Tibial nerve (tissue), 4 donors: ENCODE results near the gene TYMP. TPM values are rescaled to one million over a fixed set of nuclear protein-coding genes. Genes with fewer than 3 reads are reported as not detected.
"Not testable (repeated sequence)": the region's sequence is repeated elsewhere in the genome, so short reads cannot be mapped to it uniquely, and the experiment has no call there.

Experiments
- DNase-seq, 2 donors: peaks; one replicate each; pipeline ENCODE4 v3.0.0-alpha.2; 2019; ENCODE audit warnings: low spot score in 2 of 2
- H3K27ac ChIP-seq, 4 donors: fragments of 200-600 bp; sonication (generic) in 3 of 4; one replicate each; pipeline ENCODE4 v1.5.1; 2017 to 2019; ENCODE audit warnings: mild to moderate bottlenecking in 1 of 4
- H3K27me3 ChIP-seq, 2 donors: fragments of 200-600 bp; sonication (generic) in 1 of 2; one replicate each; pipeline versions ENCODE4 v1.5.1 to v1.6.0; 2017 to 2019
- H3K36me3 ChIP-seq, 3 donors: fragments of 200-600 bp; sonication (generic); one replicate each; pipeline ENCODE4 v1.5.1; 2018 to 2019
- H3K4me1 ChIP-seq, 4 donors: fragments of 200-600 bp; sonication (generic) in 3 of 4; one replicate each; pipeline ENCODE4 v1.5.1; 2017 to 2019
- H3K4me3 ChIP-seq, 4 donors: fragments of 200-600 bp; sonication (generic) in 3 of 4; one replicate each; pipeline ENCODE4 v1.5.1; 2017 to 2019; ENCODE audit warnings: mild to moderate bottlenecking in 1 of 4, moderate library complexity in 1 of 4
- H3K9me3 ChIP-seq, 4 donors: fragments of 200-600 bp; sonication (generic) in 3 of 4; one replicate each; pipeline ENCODE4 v1.5.1; 2017 to 2019
- EP300 ChIP-seq, 2 donors: sonication (generic); formaldehyde crosslinking; IDR thresholded peaks; one replicate each; pipeline ENCODE4 v1.6.1; 2017; ENCODE audit warnings: antibody characterized with exemption in 2 of 2, mild to moderate bottlenecking in 1 of 2
- POLR2A ChIP-seq, 2 donors: fragments of 450-650 bp; IDR thresholded peaks; one replicate each; pipeline ENCODE4 v1.6.1; 2017; ENCODE audit warnings: antibody characterized with exemption in 2 of 2, mild to moderate bottlenecking in 2 of 2, moderate library complexity in 2 of 2
- WGBS, 2 donors: methylation state at CpG; one replicate each; pipeline ENCODE4 v1.1.5; 2018; 5-methylcytosine and 5-hydroxymethylcytosine counted together
- total RNA-seq, 4 donors: library from RNA; depleted of rRNA; stranded (reverse); fragments of >200 nt; gene quantifications; one replicate each; pipeline ENCODE4 v1.1.0, GENCODE V29; 2016
- TF ChIP-seq, protein P1 (sequence below), 5 experiments: fragments of 200-600 bp in 3 of 5; fragments of 450-650 bp in 2 of 5; sonication (generic) in 3 of 5; IDR thresholded peaks; one replicate each; pipeline ENCODE4 v1.5.1; 2016 to 2019; ENCODE audit warnings: antibody characterized with exemption in 5 of 5, mild to moderate bottlenecking in 3 of 5, moderate library complexity in 2 of 5

TYMP gene
- total RNA-seq, 4 donors from 2014 or later: 33.1 to 239 (median 60.3) TPM

DNA sequence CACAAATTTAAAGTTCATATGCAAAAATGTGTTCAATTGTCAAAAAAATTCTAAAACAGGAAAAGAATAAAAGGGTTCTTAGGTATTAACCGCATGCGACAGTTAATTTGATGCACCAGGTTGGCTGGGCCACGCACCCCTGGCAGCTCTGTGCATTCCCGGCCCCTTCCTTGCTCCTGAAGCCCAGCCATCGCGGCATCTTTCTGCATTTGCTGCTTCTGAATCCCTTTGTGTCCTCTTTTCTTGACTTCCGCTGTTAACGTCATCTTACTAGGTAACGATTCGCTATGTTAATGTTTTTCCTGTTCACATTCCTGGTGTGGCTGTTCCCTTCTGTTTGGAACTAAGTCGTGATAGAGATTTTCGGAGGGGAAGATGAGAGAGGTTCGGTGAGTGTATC is 8.0 kb upstream of the TYMP start:
- no peak for DNase-seq
- Histone ChIP-seq H3K36me3 (no peaks in the 10 kb centered on the region), H3K27me3 (peaks cover 0 to 26% of the 10 kb centered on the region in 2 donors), H3K4me3 (no peak overlapping the region), H3K4me1 (peaks cover 0 to 30% (median 17%) of the 10 kb centered on the region in 4 donors), H3K27ac (peak overlapping the region in 3 of 4 donors; percentile 80 to 89 (median 82)), H3K9me3 (no peaks in the 10 kb centered on the region)
- TF ChIP-seq POLR2A (IDR thresholded peaks at IDR 0.05): no peak
- no peak for TF ChIP-seq EP300 (IDR thresholded peaks at IDR 0.05)
- TF ChIP-seq, protein P1, sequence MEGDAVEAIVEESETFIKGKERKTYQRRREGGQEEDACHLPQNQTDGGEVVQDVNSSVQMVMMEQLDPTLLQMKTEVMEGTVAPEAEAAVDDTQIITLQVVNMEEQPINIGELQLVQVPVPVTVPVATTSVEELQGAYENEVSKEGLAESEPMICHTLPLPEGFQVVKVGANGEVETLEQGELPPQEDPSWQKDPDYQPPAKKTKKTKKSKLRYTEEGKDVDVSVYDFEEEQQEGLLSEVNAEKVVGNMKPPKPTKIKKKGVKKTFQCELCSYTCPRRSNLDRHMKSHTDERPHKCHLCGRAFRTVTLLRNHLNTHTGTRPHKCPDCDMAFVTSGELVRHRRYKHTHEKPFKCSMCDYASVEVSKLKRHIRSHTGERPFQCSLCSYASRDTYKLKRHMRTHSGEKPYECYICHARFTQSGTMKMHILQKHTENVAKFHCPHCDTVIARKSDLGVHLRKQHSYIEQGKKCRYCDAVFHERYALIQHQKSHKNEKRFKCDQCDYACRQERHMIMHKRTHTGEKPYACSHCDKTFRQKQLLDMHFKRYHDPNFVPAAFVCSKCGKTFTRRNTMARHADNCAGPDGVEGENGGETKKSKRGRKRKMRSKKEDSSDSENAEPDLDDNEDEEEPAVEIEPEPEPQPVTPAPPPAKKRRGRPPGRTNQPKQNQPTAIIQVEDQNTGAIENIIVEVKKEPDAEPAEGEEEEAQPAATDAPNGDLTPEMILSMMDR (IDR thresholded peaks at IDR 0.05): no peak
- 80 to 84% methylated on average over 13 of the region's 13 CpGs for WGBS, 2 donors

DNA sequence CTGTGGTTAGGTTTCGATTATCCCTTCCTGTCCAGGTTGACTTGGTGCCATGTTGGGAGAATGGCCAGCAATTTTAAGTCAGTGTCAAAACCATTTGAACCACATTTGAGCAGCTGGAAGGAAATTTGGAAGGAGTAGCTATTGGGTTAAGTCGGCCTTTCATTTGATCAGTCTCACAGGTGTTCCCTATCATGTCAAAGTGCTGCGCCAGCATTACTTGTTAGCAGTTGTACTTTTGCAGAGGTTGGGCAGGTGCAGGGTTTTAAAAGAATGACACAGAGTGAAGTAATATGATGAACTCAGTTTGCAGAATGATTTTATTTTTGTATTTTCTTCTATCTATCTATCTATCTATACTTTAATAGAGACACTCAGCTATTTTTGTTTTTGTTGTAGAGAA is 6.4 kb upstream of the TYMP start:
- Histone ChIP-seq H3K27ac (no peak overlapping the region), H3K9me3 (no peaks in the 10 kb centered on the region), H3K27me3 (peaks cover 3 to 42% of the 10 kb centered on the region in 2 donors), H3K36me3 (no peaks in the 10 kb centered on the region), H3K4me1 (peaks cover 0 to 41% (median 28%) of the 10 kb centered on the region in 4 donors), H3K4me3 (no peak overlapping the region)
- WGBS, 2 donors: 78 to 89% methylated on average over 3 of the region's 3 CpGs
- DNase-seq: no peak
- TF ChIP-seq POLR2A (IDR thresholded peaks at IDR 0.05) (no peak), EP300 (IDR thresholded peaks at IDR 0.05) (no peak)
- TF ChIP-seq, protein P1 (IDR thresholded peaks at IDR 0.05): no peak

DNA sequence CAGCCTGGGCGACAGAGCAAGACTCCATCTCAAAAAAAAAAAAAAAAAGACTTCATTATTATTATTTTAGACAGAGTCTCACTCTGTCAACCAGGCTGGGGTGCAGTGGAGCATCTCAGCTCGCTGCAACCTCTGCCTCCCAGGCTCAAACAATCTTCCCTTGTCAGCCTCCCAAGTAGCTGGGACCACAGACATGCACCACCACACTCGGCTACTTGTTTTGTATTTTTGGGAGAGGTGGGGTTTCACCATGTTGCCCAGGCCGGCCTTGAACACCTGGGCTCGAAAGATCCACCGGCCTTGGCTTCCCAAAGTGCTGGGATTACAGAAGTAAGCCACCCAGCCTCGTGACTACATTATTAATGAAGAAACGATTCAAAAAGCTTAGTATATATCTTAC is 5.3 kb upstream of the TYMP start:
- Histone ChIP-seq H3K9me3 (no peaks in the 10 kb centered on the region), H3K27ac (no peak overlapping the region), H3K36me3 (no peaks in the 10 kb centered on the region), H3K4me1 (peaks cover 0 to 44% (median 36%) of the 10 kb centered on the region in 4 donors), H3K27me3 (peaks cover 3 to 53% of the 10 kb centered on the region in 2 donors), H3K4me3 (no peak overlapping the region)
- WGBS, 2 donors: 85 to 88% methylated on average over 8 of the region's 8 CpGs
- TF ChIP-seq POLR2A (IDR thresholded peaks at IDR 0.05): no peak
- no peak for TF ChIP-seq EP300 (IDR thresholded peaks at IDR 0.05)
- TF ChIP-seq, protein P1 (IDR thresholded peaks at IDR 0.05): no peak
- no peak for DNase-seq

- not testable (repeated sequence) for H3K9me3 ChIP-seq, H3K4me3 ChIP-seq, H3K36me3 ChIP-seq
- H3K27me3 ChIP-seq: peaks cover 3 to 59% of the 10 kb centered on the region in 2 donors
- peak overlapping the region in 3 of 4 donors; percentile 44 to 52 (median 49) for H3K27ac ChIP-seq
- peak in 1 of 2 donors; percentile 25 for DNase-seq
- peaks cover 0 to 47% (median 32%) of the 10 kb centered on the region in 4 donors for H3K4me1 ChIP-seq
- TF ChIP-seq EP300 (IDR thresholded peaks at IDR 0.05): peak in 1 of 2 donors; percentile 50
- TF ChIP-seq POLR2A (IDR thresholded peaks at IDR 0.05): peak; percentile 22 to 25
- WGBS, 2 donors: 48 to 50% methylated on average over 21 of the region's 21 CpGs
These were observed 4.3 kb upstream of the TYMP start for GRCh38 chr22:50533856-50534711.

- Histone ChIP-seq H3K36me3 (no peaks in the 10 kb centered on the region), H3K9me3 (no peaks in the 10 kb centered on the region), H3K27ac (peak overlapping the region in 3 of 4 donors; percentile 52 to 94 (median 85)), H3K27me3 (peaks cover 3 to 59% of the 10 kb centered on the region in 2 donors), H3K4me1 (peaks cover 0 to 49% (median 24%) of the 10 kb centered on the region in 4 donors), H3K4me3 (no peak overlapping the region)
- DNase-seq: no peak
- WGBS, 2 donors: 73 to 78% methylated on average over 19 of the region's 19 CpGs
- no peak for TF ChIP-seq POLR2A (IDR thresholded peaks at IDR 0.05)
- no peak for TF ChIP-seq EP300 (IDR thresholded peaks at IDR 0.05)
- TF ChIP-seq, protein P1 (IDR thresholded peaks at IDR 0.05): no peak
These were observed 3.3 kb upstream of the TYMP start for GRCh38 chr22:50532824-50533796.
